Right lobe of liver (tissue), 4 donors: ENCODE measurements around the gene TYSND1.

Experiments
- POLR2A ChIP-seq: fragments of 450-650 bp; IDR thresholded peaks from one replicate; pipeline ENCODE4 v1.6.1; 2017; ENCODE audit warnings: antibody characterized with exemption, mild to moderate bottlenecking
- TF ChIP-seq, protein P1 (sequence below), 4 donors: fragments of 200-600 bp in 3 of 4; fragments of 450-650 bp in 1 of 4; IDR thresholded peaks; one replicate each; pipeline versions ENCODE4 v1.5.1 to v1.8.0; 2016 to 2022; ENCODE audit warnings: antibody characterized with exemption in 4 of 4, mild to moderate bottlenecking in 2 of 4
- donor health status: DM: no; HTN: no; CAD: no.
- donor health status: DM: no; HTN: no; CAD: no.
- donor health status: DM: no; HTN: yes; CAD: no.

DNA sequence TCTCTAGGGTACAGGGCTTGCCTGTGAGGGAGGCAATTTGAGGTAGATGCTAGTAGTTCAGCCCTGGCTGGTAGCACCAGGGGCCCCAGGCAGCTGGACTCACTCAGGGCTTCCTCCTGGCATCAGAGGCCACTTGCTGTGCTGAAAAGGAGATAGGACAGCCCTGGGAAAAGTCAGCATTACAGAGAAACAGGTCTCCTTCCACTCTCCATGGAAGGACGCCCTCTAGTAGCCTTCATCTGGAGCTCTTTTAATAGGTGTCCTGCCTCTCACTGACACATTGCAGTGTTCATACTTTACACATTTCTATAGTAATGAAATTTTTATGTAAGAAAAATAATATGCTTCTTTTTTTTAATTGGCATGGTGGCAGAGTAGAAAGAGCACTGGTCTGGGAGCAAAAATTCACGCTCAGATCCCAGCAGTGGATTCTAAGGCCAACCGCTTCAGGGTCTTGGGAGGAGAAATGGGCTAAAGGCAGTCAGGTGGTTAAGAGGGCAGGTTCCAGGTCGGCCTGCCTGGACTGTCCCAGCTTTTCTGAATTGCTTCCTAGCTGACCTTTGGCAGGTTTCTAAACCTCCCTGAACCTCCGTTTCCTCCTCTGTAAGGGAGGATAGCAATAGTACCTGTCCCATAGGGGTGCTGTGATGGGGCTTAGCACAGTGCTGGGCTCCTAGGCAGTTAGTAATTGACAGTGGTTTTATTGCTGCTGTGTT lies 49.6 kb downstream of the TYSND1 start:
- TF ChIP-seq, protein P1, sequence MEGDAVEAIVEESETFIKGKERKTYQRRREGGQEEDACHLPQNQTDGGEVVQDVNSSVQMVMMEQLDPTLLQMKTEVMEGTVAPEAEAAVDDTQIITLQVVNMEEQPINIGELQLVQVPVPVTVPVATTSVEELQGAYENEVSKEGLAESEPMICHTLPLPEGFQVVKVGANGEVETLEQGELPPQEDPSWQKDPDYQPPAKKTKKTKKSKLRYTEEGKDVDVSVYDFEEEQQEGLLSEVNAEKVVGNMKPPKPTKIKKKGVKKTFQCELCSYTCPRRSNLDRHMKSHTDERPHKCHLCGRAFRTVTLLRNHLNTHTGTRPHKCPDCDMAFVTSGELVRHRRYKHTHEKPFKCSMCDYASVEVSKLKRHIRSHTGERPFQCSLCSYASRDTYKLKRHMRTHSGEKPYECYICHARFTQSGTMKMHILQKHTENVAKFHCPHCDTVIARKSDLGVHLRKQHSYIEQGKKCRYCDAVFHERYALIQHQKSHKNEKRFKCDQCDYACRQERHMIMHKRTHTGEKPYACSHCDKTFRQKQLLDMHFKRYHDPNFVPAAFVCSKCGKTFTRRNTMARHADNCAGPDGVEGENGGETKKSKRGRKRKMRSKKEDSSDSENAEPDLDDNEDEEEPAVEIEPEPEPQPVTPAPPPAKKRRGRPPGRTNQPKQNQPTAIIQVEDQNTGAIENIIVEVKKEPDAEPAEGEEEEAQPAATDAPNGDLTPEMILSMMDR (IDR thresholded peaks at IDR 0.05): no peak
- no peak for TF ChIP-seq POLR2A
